Heart left ventricle (tissue), 16 donors: ENCODE results near the gene PROCA1. TPM values are rescaled to one million over a fixed set of nuclear protein-coding genes. Genes with fewer than 3 reads are reported as not detected.

ENCODE experiments used
- ATAC-seq, 4 donors: fragments of 200-7000 bp; cut with Tn5 transposase; one replicate each; pipeline ENCODE4 v1.9.1; 2020 to 2022; ENCODE audit warnings: moderate library complexity in 4 of 4, mild to moderate bottlenecking in 3 of 4, moderate number of reproducible peaks in 1 of 4
- DNase-seq, 5 donors: peaks; one replicate each; pipeline ENCODE4 v3.0.0-alpha.2; 2020
- H3K27ac ChIP-seq, 12 donors: fragments of 200-600 bp; sonication (generic) in 4 of 12; one replicate each; pipeline versions ENCODE4 v1.5.0 to v1.8.0; 2016 to 2022; ENCODE audit warnings: mild to moderate bottlenecking in 2 of 12
- H3K27me3 ChIP-seq, 9 donors: fragments of 200-600 bp; sonication (generic) in 2 of 9; one replicate each; pipeline versions ENCODE4 v1.5.1 to v1.8.0; 2016 to 2022; ENCODE audit warnings: mild to moderate bottlenecking in 3 of 9
- H3K36me3 ChIP-seq, 9 donors: fragments of 200-600 bp; sonication (generic) in 2 of 9; one replicate each; pipeline versions ENCODE4 v1.5.0 to v1.8.0; 2018 to 2022; ENCODE audit warnings: mild to moderate bottlenecking in 2 of 9
- H3K4me1 ChIP-seq, 12 donors: fragments of 200-600 bp; sonication (generic) in 4 of 12; one replicate each; pipeline versions ENCODE4 v1.5.0 to v1.8.0; 2016 to 2022; ENCODE audit warnings: mild to moderate bottlenecking in 3 of 12
- H3K4me3 ChIP-seq, 12 donors: fragments of 200-600 bp; sonication (generic) in 4 of 12; one replicate each; pipeline versions ENCODE4 v1.5.0 to v1.8.0; 2017 to 2022; ENCODE audit warnings: mild to moderate bottlenecking in 9 of 12, moderate library complexity in 4 of 12
- H3K9me3 ChIP-seq, 12 donors: fragments of 200-600 bp; sonication (generic) in 4 of 12; one replicate each; pipeline versions ENCODE4 v1.5.0 to v1.8.0; 2016 to 2022; ENCODE audit warnings: mild to moderate bottlenecking in 1 of 12
- POLR2A ChIP-seq, 2 donors: fragments of 450-650 bp; IDR thresholded peaks; one replicate each; pipeline ENCODE4 v1.6.1; 2017; ENCODE audit warnings: antibody characterized with exemption in 2 of 2, mild to moderate bottlenecking in 2 of 2, moderate library complexity in 2 of 2
- WGBS, 4 donors: extraction: QIAGEN DNeasy Blood & Tissue Kit in 2 of 4; methylation state at CpG; one replicate each; pipeline versions ENCODE4 v1.1.5 to v1.1.7; 2013 to 2018; 5-methylcytosine and 5-hydroxymethylcytosine counted together
- intact Hi-C, 10 donors: fragments of 100-400 bp; cut with DNase I; formaldehyde crosslinking; loops; one replicate each; pipeline versions ENCODE4 v1.11.1 to v1.14.2; 2022
- polyA plus RNA-seq, 2 donors: library from polyadenylated mRNA; stranded (reverse); fragments of 200-250 nt; gene quantifications; one replicate each; pipeline ENCODE4 v1.2.3, GENCODE V29; 2013
- total RNA-seq, 9 donors: library from RNA; depleted of rRNA in 2 of 9; stranded (reverse); fragments of >200 nt in 2 of 9; fragmentation: NEBNext Ultra II Directional in 3 of 9; extraction: Animal tissue kit (Norgen Biotek cat#: 25700) in 3 of 9; gene quantifications; one replicate each; pipeline versions ENCODE4 v1.1.0 to v1.2.4, GENCODE V29; 2016 to 2023
- TF ChIP-seq, protein P1 (sequence below), 12 donors: fragments of 200-600 bp; sonication (generic) in 4 of 12; IDR thresholded peaks; one replicate each; pipeline versions ENCODE4 v1.5.0 to v1.8.0; 2018 to 2022; ENCODE audit warnings: antibody characterized with exemption in 12 of 12, mild to moderate bottlenecking in 5 of 12
- donor health status: ischemic (EF 13 %, LVEDD 7.1; RV severe dilation, severe dysfunction).
- donor health status: healthy with polysubstance abuse.
- donor health status: DM: no; HTN: yes; CAD: no.
- donor health status: DM: no; HTN: no; CAD: no.
- donor health status: ischemic (EF 25% LVEDD 6.9; RV normal size, moderate dysfunction).
- donor health status: ischemic (EF 25% LVEDD 5.7; RV mildly dilated, moderate dysfunction).
- donor health status: healthy.
- donor health status: DM: yes; HTN: yes; CAD: no.
- donor health status: ischemic (EF 35%, LVEDD 5.7; RV mildly dilated, moderate dysfunction).
- donor health status: nonischemic (EF 11% LVEDD 7.7; RV severe dilation, severe dysfunction).
- donor health status: DM: yes; HTN: yes; CAD: no.
- donor health status: PGD.
- donor health status: ischemic (EF 29% LVEDD 5.4; RV normal size, mild dysfunction).
- donor health status: nonischemic (EF 23%, LVEDD 6.1; RV moderate dilation, normal function).

Gene PROCA1
- total and polyA plus RNA-seq, 11 donors: 0.64 to 2.6 (median 1.0) TPM

DNA sequence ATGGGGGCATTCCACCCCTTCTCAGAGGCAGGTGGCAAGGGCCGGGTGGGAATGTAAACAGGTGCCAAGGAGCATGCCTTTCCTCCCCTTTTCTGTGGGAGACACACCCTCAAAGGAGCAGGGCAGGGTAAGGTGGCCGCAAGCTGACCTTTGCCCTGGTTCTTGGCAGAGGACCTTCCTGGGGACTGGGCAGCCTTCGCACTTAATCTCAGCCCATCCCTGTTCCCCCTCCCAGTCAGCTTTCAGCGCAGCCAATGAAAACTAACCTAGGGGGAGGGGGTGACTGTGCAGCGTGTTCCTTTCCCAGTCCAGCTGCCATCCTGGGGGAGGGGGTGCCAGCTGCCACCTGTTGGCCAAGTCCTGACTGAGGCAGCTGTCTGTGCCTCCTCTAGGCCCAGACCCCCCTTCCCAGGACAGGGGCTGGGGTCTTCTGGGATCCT, 34.9 kb upstream of the PROCA1 start:
- no peaks in the 10 kb centered on the region for H3K9me3 ChIP-seq
- ATAC-seq: no peak
- intact Hi-C loops: no loop called here
- no peaks in the 10 kb centered on the region for H3K27me3 ChIP-seq
- DNase-seq: no peak
- no peak overlapping the region for H3K4me3 ChIP-seq
- peaks cover 0 to 67% (median 39%) of the 10 kb centered on the region in 12 donors for H3K4me1 ChIP-seq
- WGBS, 4 donors: 55 to 76% (median 71%) methylated on average over 4 to 5 of the region's 5 CpGs
- H3K36me3 ChIP-seq: peaks cover 0 to 20% (median 4%) of the 10 kb centered on the region in 9 donors
- H3K27ac ChIP-seq: no peak overlapping the region
- no peak for TF ChIP-seq POLR2A (IDR thresholded peaks at IDR 0.05)
- TF ChIP-seq, protein P1, sequence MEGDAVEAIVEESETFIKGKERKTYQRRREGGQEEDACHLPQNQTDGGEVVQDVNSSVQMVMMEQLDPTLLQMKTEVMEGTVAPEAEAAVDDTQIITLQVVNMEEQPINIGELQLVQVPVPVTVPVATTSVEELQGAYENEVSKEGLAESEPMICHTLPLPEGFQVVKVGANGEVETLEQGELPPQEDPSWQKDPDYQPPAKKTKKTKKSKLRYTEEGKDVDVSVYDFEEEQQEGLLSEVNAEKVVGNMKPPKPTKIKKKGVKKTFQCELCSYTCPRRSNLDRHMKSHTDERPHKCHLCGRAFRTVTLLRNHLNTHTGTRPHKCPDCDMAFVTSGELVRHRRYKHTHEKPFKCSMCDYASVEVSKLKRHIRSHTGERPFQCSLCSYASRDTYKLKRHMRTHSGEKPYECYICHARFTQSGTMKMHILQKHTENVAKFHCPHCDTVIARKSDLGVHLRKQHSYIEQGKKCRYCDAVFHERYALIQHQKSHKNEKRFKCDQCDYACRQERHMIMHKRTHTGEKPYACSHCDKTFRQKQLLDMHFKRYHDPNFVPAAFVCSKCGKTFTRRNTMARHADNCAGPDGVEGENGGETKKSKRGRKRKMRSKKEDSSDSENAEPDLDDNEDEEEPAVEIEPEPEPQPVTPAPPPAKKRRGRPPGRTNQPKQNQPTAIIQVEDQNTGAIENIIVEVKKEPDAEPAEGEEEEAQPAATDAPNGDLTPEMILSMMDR (IDR thresholded peaks at IDR 0.05): no peak

DNA sequence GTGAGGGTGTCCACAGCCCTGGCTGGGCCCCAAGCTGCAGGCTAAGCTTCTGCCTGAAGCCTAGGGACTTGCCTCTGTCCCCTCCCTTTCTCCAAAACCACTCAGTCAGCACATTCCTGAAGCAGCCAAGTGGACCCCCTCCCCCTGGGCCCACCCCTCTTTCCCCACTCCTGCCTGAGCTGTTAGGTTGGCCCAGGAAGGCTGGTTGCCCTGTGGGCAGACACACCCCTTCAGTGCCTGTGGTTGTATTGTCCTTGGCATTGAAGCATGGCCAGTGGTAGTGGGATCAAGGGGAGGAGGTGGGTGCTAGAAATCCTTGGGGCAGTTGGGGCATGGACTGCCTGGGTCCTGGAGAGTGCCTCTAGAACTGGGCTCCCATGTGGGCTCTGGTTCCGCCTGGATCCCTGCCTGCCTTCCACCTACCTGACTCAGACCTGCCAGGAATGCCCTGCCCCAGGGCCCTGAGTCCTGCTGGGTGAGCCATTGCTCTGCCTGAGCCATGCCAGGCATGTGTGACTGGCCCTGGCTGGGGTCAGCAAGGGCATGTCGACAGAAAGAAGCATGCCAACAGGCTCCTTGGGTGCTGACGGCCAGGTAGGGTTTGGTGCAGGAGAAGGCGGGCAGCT, 34.2 kb upstream of the PROCA1 start:
- peaks cover 0 to 20% (median 4%) of the 10 kb centered on the region in 9 donors for H3K36me3 ChIP-seq
- no peaks in the 10 kb centered on the region for H3K27me3 ChIP-seq
- no peak for TF ChIP-seq POLR2A (IDR thresholded peaks at IDR 0.05)
- TF ChIP-seq, protein P1 (IDR thresholded peaks at IDR 0.05): no peak
- 76 to 100% (median 83%) methylated on average over 1 to 4 of the region's 4 CpGs for WGBS, 4 donors
- peak overlapping the region in 8 of 12 donors; percentile 56 to 89 (median 74) for H3K4me3 ChIP-seq
- ATAC-seq (no peak), DNase-seq (no peak)
- H3K9me3 ChIP-seq: no peaks in the 10 kb centered on the region
- peak overlapping the region in 7 of 12 donors; percentile 18 to 88 (median 86) for H3K27ac ChIP-seq
- H3K4me1 ChIP-seq: peaks cover 0 to 68% (median 39%) of the 10 kb centered on the region in 12 donors
- intact Hi-C loops: loop anchor here in 2 of 10 donors (2.0 kb wide), 1 partner anchor 17 kb away; the partner anchor contains the start of gene NEK8 (in 2 of the 2)

DNA sequence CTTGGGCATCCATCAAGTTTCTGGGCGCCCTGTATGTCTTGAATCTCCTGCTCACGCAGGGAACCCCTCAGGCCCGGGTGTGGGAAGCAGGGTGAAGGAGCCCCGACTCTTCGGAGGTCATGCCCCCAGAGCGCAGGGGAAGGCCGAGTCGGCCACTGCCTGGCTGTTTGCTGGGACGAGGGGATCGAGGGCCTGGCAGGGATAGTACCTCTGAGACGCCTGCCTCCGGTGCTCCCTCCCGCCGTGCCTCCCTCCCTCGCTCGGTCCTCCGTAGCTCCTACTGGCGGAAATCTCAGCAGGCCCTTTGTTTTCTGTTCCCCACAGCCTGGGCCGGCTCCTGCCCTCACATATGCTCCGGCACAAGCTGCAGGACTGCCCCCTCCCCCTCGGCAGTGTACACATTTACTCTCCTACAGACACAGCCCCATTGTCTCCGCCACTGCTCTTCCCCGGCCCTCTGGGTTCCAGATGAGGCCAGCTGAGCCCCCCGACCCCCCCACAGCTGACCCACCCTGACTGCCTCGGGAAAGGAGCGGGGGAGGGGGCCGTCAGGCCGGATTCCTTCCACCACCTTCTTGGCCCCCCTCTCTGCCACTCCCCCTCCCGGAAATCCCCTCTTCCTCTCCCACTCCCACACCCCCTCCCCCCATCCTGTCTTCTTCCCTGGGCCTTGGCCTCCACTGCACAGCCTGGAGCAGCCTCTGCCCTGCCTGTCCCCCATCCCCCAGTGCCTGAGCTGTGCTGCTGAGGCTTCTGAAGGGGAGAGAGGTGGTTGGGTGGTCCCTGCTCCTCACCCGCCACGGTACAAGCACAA, 33.5 kb upstream of the PROCA1 start:
- H3K27me3 ChIP-seq: no peaks in the 10 kb centered on the region
- H3K4me1 ChIP-seq: peaks cover 0 to 67% (median 38%) of the 10 kb centered on the region in 12 donors
- intact Hi-C loops: loop anchor here in 2 of 10 donors (2.0 kb wide), 1 partner anchor 16 kb away; the partner anchor contains the start of gene NEK8 (in 2 of the 2)
- ATAC-seq: peak in 2 of 4 donors; percentile 5 to 36
- TF ChIP-seq, protein P1 (IDR thresholded peaks at IDR 0.05): no peak
- TF ChIP-seq POLR2A (IDR thresholded peaks at IDR 0.05): no peak
- no peaks in the 10 kb centered on the region for H3K9me3 ChIP-seq
- H3K27ac ChIP-seq: peak overlapping the region in 11 of 12 donors; percentile 51 to 88 (median 86)
- DNase-seq: peak in 3 of 5 donors; percentile 42 to 58 (median 50)
- peak overlapping the region; percentile 56 to 89 (median 76) for H3K4me3 ChIP-seq
- 12 to 29% (median 16%) methylated on average over 24 to 31 of the region's 31 CpGs for WGBS, 4 donors
- H3K36me3 ChIP-seq: peaks cover 0 to 20% (median 4%) of the 10 kb centered on the region in 9 donors
